GM10266 (cell line): ENCODE measurements around the gene GPX5.
"Not testable (repeated sequence)": the region's sequence is repeated elsewhere in the genome, so short reads cannot be mapped to it uniquely, and the experiment has no call there.

Experiments
- DNase-seq: peaks from one replicate; pipeline ENCODE4 v3.0.0; 2012; ENCODE audit errors: extremely low spot score
- TF ChIP-seq, protein P1 (sequence below): IDR thresholded peaks from 2 replicates; pipeline ENCODE4 v1.5.1; 2012; ENCODE audit warnings: mild to moderate bottlenecking, low read depth; ENCODE audit not compliant: control insufficient read depth, insufficient read depth; ENCODE audit errors: missing control alignments

The GPX5 gene

DNA sequence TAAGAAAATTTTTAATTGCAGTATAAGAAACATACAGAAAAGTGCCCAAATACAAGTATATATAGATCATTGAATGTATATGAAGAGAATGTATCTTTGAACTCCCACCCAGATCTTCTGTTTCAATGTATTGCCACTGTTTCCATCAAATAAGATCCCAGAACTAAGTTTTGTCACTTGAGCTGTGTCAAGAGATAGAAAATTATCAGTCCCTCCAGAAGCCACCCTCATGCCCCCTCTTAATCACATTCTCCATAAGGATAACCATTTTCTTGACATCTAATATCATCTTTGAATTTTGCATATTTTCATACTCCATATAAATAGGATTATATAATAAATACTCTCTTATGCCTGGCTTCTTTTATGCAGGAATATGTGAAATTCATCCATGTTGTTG lies 20.3 kb downstream of the GPX5 start:
- TF ChIP-seq, protein P1, sequence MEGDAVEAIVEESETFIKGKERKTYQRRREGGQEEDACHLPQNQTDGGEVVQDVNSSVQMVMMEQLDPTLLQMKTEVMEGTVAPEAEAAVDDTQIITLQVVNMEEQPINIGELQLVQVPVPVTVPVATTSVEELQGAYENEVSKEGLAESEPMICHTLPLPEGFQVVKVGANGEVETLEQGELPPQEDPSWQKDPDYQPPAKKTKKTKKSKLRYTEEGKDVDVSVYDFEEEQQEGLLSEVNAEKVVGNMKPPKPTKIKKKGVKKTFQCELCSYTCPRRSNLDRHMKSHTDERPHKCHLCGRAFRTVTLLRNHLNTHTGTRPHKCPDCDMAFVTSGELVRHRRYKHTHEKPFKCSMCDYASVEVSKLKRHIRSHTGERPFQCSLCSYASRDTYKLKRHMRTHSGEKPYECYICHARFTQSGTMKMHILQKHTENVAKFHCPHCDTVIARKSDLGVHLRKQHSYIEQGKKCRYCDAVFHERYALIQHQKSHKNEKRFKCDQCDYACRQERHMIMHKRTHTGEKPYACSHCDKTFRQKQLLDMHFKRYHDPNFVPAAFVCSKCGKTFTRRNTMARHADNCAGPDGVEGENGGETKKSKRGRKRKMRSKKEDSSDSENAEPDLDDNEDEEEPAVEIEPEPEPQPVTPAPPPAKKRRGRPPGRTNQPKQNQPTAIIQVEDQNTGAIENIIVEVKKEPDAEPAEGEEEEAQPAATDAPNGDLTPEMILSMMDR: no peak
- no peak for DNase-seq

DNA sequence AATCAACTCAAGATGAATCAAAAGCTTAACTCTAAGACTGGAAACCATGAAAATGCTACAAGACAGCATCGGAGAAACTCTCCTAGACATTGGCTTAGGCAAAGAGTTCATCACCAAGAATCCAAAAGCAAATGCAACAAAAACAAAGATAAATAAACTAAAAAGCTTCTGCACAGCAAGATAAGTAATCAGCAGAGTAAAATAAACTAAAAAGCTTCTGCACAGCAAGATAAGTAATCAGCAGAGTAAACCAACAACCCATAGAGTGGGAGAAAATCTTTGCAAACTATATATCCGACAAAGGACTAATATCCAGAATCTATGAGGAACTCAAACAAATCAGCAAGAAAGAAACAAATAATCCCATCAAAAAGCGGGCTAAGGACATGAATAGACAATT lies 21.3 kb downstream of the GPX5 start:
- DNase-seq: not testable (repeated sequence)

DNA sequence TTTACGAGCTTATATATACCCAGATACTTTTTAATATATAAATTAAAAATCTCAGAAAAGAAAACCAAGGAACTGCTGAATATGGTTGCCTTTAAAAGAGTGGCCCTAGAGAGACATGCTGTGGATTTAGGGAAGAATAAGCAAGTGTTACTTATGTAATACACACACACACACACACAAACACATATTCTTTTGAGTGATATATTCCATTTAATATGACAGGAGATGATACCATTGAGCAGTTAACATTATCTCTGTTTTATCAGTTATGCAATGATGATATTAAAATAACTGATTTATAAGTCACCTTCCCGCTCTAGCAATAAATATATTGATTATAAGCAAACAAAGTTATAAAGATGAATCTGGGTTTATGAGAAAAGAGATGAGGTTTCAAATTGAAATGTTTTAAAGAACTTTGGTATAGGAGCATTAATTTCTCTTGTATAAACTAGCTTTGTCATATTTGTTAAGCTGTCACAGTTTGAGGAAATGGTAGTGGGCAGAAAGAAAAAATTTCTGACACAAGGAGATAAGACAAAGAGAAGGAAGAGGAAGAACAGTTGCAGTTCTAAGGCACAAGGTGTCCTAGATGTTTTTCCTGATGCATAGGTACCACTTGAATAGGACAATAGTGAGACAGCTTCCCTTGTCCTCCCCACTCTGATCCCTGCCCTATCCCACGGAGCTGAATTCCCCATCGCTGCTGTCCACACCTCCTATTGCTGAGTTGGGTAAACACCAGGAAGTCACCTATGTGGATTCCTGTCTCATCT lies 26.4 kb downstream of the GPX5 start:
- DNase-seq: no peak
- TF ChIP-seq, protein P1: no peak

DNA sequence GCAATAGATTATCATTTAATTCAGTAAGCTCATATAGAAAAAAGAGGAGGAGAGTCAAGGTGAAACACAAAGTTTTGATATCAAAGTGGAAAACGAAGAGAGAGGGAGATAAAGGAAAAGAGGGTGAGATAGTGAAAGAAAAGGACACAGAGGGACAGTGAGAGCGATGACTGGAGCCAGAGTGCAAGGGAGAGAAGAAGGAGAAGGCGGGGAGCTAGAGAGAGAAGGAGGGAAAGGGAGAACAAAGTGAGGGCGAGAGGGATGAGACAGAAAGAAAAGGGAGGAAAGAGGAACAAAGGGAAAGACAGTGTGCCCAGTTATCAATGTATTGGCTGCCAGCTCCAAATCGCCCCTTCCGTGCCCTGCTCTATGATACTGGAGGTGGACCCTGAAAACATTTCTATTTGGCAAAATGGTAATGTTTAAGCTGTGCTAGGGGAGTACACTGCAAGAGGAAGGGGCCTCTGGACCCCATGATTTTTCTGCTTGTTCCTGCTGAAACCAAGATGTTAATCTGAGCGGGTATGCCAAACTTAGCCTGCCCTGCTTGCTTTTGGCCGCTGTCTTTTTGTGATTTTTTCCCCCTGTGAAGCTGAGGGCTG lies 27.8 kb downstream of the GPX5 start:
- DNase-seq: no peak
- TF ChIP-seq, protein P1: no peak

DNA sequence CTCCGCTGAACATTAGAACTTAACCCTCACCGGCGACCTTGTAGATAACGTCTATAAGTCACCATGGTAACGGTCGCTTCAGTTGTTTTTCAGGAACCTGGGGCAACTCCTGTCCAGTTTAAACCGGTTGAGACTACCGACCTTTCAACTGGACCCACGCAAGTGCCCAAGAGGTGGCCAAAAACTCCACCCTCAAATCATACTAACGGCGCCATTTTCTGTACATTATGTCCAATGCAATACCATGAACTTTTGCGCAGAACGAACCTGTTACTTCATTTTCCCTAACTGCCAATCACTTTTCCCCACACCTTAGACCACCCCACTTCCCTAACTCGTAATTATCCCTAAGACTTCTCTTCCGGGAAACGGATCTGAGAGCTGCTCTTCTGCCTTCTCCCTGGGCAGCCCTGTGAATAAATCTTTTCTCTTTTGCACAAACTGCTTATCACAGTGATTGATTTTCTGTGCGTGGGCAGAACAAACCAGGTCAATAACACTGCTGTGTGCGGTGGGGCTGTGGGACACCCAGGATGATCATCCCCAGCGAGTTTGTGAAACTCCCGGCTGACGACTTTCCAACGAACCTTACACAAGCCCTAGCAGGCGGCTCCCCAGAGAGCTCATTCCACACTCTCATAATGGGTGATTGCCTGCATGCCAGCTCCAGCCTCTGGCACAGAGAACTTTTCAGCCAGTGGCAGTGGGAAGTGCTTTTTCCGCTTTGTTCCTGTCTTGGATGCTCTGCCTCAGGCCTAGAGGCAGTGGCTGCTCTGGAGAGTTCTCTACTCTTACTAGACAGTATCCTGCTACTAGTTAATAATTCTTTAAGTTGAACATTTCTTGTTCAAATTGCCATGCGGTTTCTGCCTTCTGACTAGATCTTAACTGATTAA lies 28.6 kb downstream of the GPX5 start:
- TF ChIP-seq, protein P1: no peak
- no peak for DNase-seq

DNA sequence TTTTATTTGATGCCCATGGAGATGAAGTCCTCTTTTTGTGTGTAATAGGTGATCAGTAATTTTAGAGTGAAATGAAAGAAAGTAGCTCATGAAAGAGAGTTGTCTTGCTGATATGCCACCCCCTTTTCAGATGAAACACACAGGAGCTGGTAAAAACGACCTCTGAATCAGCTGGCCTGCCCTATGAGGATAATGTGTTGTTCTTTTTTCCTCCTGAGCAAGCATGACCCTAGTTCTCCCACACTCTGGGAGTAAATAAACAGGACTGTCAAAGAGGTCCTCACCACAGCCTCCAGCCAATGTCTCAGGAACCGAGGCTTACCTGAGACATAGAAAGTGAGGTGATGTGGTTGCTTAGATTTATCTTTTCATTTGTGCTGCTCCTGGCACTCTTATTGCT lies 29.5 kb downstream of the GPX5 start:
- TF ChIP-seq, protein P1: no peak
- DNase-seq: no peak

DNA sequence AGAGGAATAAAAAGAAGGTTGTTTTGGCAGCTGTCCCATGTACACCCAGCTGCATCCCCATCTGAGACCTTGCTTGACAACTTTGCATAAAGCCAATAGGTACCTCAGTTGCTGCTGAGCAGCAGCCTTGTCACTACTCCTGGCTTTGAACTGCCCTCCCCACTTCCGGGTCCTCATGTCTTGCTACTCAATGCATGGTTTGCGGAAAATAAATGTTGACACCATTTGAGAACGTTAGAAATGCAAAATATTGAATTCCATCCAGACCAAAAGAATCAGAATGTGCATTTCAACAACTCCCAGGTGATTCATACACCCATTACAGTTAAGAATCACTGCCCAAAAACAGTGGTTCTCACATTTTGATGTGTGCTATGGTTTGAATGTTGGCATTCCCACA lies 32.9 kb downstream of the GPX5 start:
- TF ChIP-seq, protein P1: no peak
- no peak for DNase-seq
